Tibial nerve (tissue), 4 donors: Measurements from ENCODE around the gene COG5.
"Not testable (repeated sequence)": the region's sequence is repeated elsewhere in the genome, so short reads cannot be mapped to it uniquely, and the experiment has no call there.

Source experiments
- EP300 ChIP-seq, 2 donors: sonication (generic); formaldehyde crosslinking; IDR thresholded peaks; one replicate each; pipeline ENCODE4 v1.6.1; 2017; ENCODE audit warnings: antibody characterized with exemption in 2 of 2, mild to moderate bottlenecking in 1 of 2
- POLR2A ChIP-seq, 2 donors: fragments of 450-650 bp; IDR thresholded peaks; one replicate each; pipeline ENCODE4 v1.6.1; 2017; ENCODE audit warnings: antibody characterized with exemption in 2 of 2, mild to moderate bottlenecking in 2 of 2, moderate library complexity in 2 of 2
- TF ChIP-seq, protein P1 (sequence below), 5 experiments: fragments of 200-600 bp in 3 of 5; fragments of 450-650 bp in 2 of 5; sonication (generic) in 3 of 5; IDR thresholded peaks; one replicate each; pipeline ENCODE4 v1.5.1; 2016 to 2019; ENCODE audit warnings: antibody characterized with exemption in 5 of 5, mild to moderate bottlenecking in 3 of 5, moderate library complexity in 2 of 5

DNA sequence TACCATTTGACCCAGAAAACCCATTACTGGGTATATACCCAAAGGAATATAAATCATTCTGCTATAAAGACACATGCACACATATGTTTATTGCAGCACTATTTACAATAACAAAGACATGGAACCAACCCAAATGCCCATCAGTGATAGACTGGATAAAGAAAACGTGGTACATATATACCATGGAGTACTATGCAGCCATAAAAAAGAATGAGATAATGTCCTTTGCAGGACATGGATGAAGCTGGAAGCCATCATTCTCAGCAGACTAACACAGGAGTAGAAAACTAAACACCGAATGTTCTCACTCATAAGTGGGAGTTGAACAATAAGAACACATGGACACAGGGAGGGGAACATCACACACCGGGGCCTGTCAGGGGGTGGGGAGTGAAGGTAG, 408.0 kb downstream of the COG5 start:
- TF ChIP-seq POLR2A, EP300 (IDR thresholded peaks at IDR 0.05): not testable (repeated sequence)
- TF ChIP-seq, protein P1, sequence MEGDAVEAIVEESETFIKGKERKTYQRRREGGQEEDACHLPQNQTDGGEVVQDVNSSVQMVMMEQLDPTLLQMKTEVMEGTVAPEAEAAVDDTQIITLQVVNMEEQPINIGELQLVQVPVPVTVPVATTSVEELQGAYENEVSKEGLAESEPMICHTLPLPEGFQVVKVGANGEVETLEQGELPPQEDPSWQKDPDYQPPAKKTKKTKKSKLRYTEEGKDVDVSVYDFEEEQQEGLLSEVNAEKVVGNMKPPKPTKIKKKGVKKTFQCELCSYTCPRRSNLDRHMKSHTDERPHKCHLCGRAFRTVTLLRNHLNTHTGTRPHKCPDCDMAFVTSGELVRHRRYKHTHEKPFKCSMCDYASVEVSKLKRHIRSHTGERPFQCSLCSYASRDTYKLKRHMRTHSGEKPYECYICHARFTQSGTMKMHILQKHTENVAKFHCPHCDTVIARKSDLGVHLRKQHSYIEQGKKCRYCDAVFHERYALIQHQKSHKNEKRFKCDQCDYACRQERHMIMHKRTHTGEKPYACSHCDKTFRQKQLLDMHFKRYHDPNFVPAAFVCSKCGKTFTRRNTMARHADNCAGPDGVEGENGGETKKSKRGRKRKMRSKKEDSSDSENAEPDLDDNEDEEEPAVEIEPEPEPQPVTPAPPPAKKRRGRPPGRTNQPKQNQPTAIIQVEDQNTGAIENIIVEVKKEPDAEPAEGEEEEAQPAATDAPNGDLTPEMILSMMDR (IDR thresholded peaks at IDR 0.05), result not testable (repeated sequence)
